T-helper 17 cell (primary cell): ENCODE data around the gene NR6A1. TPM values are rescaled to one million over a fixed set of nuclear protein-coding genes. Genes with fewer than 3 reads are reported as not detected.

Experiments used
- ATAC-seq: fragments of 150-1000 bp; cut with Tn5 transposase; 2 replicates; pipeline ENCODE4 v1.10.0; 2021; ENCODE audit warnings: mild to moderate bottlenecking, moderate library complexity
- DNase-seq, 3 donors: peaks; one replicate each; pipeline versions ENCODE4 v3.0.0 to v3.0.0-alpha.2; 2020 to 2021
- H3K9me3 ChIP-seq: one replicate; pipeline ENCODE4 v1.7.0; 2013; ENCODE audit warnings: low read length, mild to moderate bottlenecking; ENCODE audit not compliant: control insufficient read depth, poor library complexity, severe bottlenecking
- H3K27ac Mint-ChIP-seq: one replicate; pipeline ENCODE4 v1.8.0; 2022; ENCODE audit warnings: mild to moderate bottlenecking, moderate library complexity, mixed read lengths
- H3K27me3 Mint-ChIP-seq: one replicate; pipeline ENCODE4 v1.8.0; 2022; ENCODE audit warnings: mixed read lengths
- H3K36me3 Mint-ChIP-seq: one replicate; pipeline ENCODE4 v1.8.0; 2022; ENCODE audit warnings: low read depth, mixed read lengths
- H3K4me1 Mint-ChIP-seq: one replicate; pipeline ENCODE4 v1.8.0; 2022; ENCODE audit warnings: mild to moderate bottlenecking, mixed read lengths
- H3K4me3 Mint-ChIP-seq: one replicate; pipeline ENCODE4 v1.8.0; 2022; ENCODE audit warnings: mild to moderate bottlenecking, moderate library complexity, mixed read lengths
- total RNA-seq, 4 donors: library from RNA in 2 of 4; stranded (reverse) in 2 of 4; gene quantifications; one replicate each; pipeline ENCODE4 v1.2.3 and lab custom pipeline; 2022 to 2026

Gene NR6A1
- total RNA-seq, 2 donors from 2014 or later, result 0.08 to 0.22 TPM

DNA sequence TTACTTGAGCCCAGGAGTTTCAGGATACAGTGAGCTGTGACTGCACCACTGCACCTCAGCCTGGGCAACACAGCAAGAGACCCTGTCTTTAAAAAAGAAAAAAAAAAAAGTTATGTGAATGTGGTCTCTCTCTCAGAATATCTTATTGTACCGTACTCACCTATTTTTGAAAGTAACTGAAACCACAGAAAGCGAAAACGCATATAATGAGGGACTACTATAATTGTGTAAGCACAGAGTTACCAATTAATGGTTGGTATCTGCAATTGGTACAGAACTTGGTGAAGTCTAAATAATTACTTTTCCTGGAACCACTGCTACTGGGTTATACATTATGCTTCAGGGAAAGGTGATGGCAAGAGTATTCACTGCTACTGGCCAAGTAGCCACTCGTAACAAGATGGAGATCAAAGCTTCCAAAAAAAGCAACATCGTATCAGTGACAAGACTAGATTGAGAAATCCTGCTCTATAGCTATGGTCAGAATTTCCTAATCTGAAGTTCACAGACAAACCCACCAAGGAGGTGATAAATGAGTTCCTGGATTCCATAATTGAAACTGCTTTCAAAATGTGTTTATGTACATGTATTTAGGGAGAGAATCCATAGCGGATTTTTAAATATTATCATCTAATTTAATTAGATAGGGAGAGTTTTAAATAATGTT, 82.7 kb downstream of the NR6A1 start:
- Mint-ChIP-seq H3K4me3 (no peak overlapping the region), H3K4me1 (no peaks in the 10 kb centered on the region)
- no peaks in the 10 kb centered on the region for H3K9me3 ChIP-seq

DNA sequence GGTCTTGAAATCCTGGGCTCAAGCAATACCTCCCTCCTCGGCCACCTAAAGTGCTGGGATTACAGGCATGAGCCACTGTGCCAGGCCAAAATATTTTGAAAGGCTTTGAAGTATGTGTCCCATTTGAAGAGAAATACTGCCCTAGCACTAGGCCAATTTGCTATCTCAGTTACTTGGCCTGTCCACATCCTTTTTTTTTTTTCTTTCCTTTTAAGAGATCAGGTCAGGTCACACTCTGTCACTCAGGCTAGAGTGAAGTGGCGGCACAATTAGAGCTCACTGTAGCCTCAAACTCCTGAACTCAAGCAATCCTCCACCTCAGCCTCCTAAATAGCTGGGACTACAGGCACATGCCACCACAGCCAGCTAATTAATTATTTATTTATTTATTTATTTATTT, 84.2 kb downstream of the NR6A1 start:
- Mint-ChIP-seq H3K27me3 (peaks cover 48% of the 10 kb centered on the region), H3K27ac (no peak overlapping the region), H3K36me3 (no peaks in the 10 kb centered on the region), H3K4me3 (no peak overlapping the region), H3K4me1 (no peaks in the 10 kb centered on the region)
- no peak for DNase-seq
- no peak for ATAC-seq
- no peaks in the 10 kb centered on the region for H3K9me3 ChIP-seq

More for the DNA sequence above, 82.7 kb downstream of the NR6A1 start:
- DNase-seq (no peak), ATAC-seq (no peak)
- H3K36me3 Mint-ChIP-seq, result no peaks in the 10 kb centered on the region
- no peak overlapping the region for H3K27ac Mint-ChIP-seq
- peaks cover 48% of the 10 kb centered on the region for H3K27me3 Mint-ChIP-seq

DNA sequence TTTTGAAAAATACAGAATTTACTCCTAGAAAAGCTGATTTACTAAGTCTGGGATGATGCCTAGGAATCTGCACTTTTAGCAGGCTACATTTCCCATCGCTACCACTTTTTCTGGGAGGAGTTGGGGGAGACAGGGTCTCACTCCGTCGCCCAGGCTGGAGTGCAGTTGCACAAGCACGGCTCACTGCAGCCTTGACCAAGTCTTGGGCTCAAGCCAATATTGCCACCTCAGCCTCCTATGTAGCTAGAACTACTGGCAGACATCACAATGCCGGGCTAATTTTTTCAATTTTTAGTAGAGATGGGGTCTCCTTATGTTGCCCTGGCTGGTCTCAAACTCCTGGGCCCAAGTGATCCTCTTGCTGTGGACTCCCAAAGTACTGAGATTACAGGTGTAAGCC, 85.9 kb downstream of the NR6A1 start:
- DNase-seq (no peak), ATAC-seq (no peak)
- no peaks in the 10 kb centered on the region for H3K4me1 Mint-ChIP-seq
- peaks cover 47% of the 10 kb centered on the region for H3K27me3 Mint-ChIP-seq
- no peaks in the 10 kb centered on the region for H3K36me3 Mint-ChIP-seq
- H3K4me3 Mint-ChIP-seq, result no peak overlapping the region
- H3K9me3 ChIP-seq, result no peaks in the 10 kb centered on the region
- no peak overlapping the region for H3K27ac Mint-ChIP-seq

DNA sequence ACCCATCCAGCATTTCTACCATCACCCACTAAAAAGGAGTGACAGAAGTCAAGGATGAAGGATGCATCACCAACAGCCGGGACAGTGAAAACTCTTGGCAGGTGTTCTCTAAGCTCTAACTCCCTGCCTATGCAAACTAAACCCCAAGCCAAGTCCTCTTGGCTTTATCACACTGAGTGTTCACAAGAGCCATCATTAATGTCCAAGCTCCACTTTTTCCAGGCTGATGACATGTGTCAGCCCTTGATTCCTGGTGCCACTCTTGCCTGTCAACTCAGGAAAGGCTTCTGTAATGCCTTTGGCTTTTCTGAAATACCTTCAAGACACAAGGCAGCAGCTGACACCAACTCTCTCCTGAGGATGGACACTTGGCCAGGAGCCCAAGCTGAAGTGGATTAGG, 86.9 kb downstream of the NR6A1 start:
- no peak overlapping the region for H3K27ac Mint-ChIP-seq
- H3K4me3 Mint-ChIP-seq, result no peak overlapping the region
- no peaks in the 10 kb centered on the region for H3K36me3 Mint-ChIP-seq
- H3K4me1 Mint-ChIP-seq, result no peaks in the 10 kb centered on the region
- peaks cover 45% of the 10 kb centered on the region for H3K27me3 Mint-ChIP-seq
- no peaks in the 10 kb centered on the region for H3K9me3 ChIP-seq
- ATAC-seq (no peak), DNase-seq (no peak)

DNA sequence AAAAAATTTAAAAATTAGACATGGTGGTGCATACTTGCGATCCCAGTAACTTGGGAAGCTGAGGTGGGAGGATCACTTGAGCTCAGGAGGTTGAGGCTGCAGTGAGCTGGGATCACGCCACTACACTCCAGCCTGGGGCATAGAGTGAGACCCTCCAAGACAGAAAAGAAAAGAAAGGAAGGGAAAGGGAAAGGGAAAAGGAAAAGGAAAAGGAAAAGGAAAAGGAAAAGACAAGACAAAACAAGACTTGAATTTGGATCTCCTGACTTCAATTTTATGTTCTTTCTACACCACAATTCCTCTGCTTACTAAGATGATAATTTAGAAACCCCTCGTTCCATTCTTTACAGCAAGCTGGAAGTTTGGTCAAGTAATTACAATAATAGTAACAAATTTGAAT, 88.1 kb downstream of the NR6A1 start:
- no peak overlapping the region for H3K4me3 Mint-ChIP-seq
- no peak overlapping the region for H3K27ac Mint-ChIP-seq
- peaks cover 50% of the 10 kb centered on the region for H3K27me3 Mint-ChIP-seq
- H3K9me3 ChIP-seq, result no peaks in the 10 kb centered on the region
- H3K4me1 Mint-ChIP-seq, result no peaks in the 10 kb centered on the region
- H3K36me3 Mint-ChIP-seq, result no peaks in the 10 kb centered on the region
- ATAC-seq (no peak), DNase-seq (no peak)

DNA sequence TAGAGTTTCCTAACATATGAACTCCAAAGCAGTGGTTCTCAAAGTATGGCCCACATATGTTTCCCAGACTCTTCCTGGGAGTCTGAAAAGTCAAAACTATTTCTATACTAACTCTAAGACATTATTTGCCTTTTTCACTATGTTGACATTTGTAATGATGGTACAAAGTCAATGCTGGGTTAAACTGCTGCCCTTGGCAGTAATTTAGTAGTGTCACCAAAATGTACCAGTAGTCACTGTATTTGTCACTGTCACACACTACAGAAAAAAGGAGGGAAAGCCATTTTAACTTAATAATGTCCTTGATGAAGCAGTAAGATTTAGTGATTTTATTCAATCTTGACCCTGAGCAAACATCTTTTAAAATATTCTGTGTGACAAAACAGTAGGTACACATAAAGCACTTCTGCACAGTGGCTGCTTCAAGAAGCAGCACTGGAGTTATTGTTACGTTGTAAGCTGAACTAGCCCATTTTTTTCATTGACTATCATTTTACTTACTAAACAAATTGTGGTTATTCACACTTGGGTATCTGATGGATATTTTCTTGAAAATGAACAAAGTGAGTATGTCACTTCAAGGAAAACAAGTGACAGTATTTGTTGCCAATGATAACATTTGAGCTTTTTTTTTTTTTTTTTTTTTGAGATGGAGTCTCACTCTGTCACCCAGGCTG, 90.3 kb downstream of the NR6A1 start:
- H3K36me3 Mint-ChIP-seq, result no peaks in the 10 kb centered on the region
- no peaks in the 10 kb centered on the region for H3K9me3 ChIP-seq
- no peak for DNase-seq
- no peak overlapping the region for H3K27ac Mint-ChIP-seq
- ATAC-seq, result no peak
- no peak overlapping the region for H3K4me3 Mint-ChIP-seq
- no peaks in the 10 kb centered on the region for H3K4me1 Mint-ChIP-seq
- H3K27me3 Mint-ChIP-seq, result peaks cover 63% of the 10 kb centered on the region

DNA sequence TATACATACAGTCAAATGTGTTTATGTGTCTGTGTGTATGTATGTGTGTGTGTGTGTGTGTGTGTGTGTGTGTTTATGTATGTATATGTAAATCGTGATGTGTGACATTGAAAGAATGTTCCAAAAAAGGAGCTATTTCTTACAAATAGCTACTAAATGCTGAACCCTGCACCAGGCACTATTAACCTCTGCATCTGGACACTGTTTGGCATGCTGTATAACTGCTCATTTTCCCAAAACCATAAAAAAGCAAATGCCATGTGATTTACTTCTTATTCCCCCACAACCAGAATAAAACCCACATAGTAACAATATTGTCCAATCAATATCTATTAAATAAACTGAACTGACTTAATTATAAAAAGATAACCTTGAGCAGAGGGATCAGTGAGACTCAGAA, 91.1 kb downstream of the NR6A1 start:
- Mint-ChIP-seq H3K36me3 (no peaks in the 10 kb centered on the region), H3K27me3 (peaks cover 61% of the 10 kb centered on the region), H3K4me3 (no peak overlapping the region), H3K4me1 (no peaks in the 10 kb centered on the region), H3K27ac (no peak overlapping the region)
- no peak for ATAC-seq
- H3K9me3 ChIP-seq, result no peaks in the 10 kb centered on the region
- DNase-seq, result no peak

DNA sequence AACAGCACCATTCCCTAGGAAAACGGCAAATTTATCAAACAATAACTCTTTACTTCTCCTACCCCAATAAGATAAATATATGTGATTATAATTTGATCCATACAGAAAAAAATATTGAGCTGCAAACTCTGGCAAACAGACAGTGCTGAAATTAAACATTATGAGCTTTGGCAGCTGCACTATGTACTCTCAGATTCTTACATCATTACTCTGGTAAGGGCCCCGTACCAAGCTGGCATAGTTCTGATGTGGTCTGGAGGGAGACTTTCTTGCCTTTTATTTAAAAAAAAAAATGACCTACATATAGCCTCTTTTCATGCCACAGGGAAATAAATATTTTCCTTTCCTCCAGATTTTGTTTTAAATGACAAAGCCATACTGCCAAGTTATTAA, 95.0 kb downstream of the NR6A1 start:
- H3K4me3 Mint-ChIP-seq, result no peak overlapping the region
- H3K27me3 Mint-ChIP-seq, result peaks cover 46% of the 10 kb centered on the region
- ATAC-seq (no peak), DNase-seq (no peak)
- no peaks in the 10 kb centered on the region for H3K9me3 ChIP-seq
- no peak overlapping the region for H3K27ac Mint-ChIP-seq
- peaks cover 3% of the 10 kb centered on the region for H3K4me1 Mint-ChIP-seq
- no peaks in the 10 kb centered on the region for H3K36me3 Mint-ChIP-seq

DNA sequence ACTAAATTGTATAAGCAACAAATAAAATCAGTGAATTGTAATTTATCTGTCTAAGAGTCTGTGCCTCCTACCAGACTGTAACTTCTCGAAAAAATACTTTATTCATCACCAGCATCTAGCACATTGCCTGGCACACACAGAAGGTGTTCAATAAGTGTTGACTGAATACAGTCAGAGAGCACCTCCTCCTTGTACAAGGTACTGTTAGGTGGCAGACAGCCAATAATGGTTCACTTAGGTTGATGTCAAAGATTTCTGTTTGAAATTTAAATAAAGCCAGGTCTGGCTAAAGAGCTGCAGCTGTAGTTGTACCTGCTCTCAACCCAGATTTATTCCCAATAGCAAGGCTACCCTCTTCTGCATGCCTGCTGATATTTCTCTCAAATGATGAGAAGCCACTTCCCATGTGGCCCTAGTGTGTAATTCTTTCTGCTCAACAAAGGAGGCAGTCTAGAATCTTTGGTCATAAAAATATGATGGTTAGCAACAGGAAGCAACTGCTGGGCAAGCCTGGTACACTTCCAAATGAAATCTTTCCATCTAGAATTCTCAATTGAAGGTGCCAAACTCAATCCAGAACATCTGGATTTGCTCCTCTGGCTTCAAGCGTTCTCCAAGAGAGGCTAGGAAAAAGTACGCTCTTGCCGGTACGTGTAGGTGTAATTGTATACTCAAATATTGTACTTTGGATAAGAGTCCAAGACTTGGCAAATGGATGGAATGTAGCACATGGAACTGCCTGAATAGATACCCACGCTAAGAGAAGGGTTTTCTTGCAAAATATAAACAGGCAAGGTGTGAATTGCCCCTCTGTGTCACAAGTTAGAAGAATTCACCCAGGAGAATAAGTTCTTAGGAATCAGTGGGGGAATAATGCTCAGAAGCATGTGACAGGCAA, 95.6 kb downstream of the NR6A1 start:
- Mint-ChIP-seq H3K27ac (no peak overlapping the region), H3K36me3 (no peaks in the 10 kb centered on the region), H3K4me1 (peaks cover 4% of the 10 kb centered on the region), H3K4me3 (no peak overlapping the region), H3K27me3 (peaks cover 43% of the 10 kb centered on the region)
- H3K9me3 ChIP-seq, result no peaks in the 10 kb centered on the region
- DNase-seq (no peak), ATAC-seq (no peak)

DNA sequence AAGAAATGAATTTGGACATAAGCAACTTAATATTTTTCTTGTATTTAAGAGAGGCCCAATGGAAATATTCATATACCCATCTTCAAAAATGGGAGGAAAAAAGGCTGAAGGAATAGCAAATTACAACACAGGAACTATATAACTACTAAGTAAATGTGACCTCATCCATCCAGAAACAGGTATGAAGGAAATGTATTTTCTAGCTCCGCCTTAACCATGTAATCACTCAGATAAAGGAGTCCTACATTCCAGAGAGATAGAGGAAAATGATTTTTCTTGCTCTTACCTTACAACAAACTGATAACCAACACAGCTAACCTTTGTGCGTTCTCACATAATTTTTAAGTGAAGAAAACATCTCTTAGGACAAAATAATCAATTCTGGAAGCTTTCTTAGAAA, 96.5 kb downstream of the NR6A1 start:
- Mint-ChIP-seq H3K4me1 (peaks cover 5% of the 10 kb centered on the region), H3K4me3 (no peak overlapping the region), H3K27ac (no peak overlapping the region), H3K36me3 (no peaks in the 10 kb centered on the region), H3K27me3 (peaks cover 37% of the 10 kb centered on the region)
- no peaks in the 10 kb centered on the region for H3K9me3 ChIP-seq
- ATAC-seq (no peak), DNase-seq (no peak)

DNA sequence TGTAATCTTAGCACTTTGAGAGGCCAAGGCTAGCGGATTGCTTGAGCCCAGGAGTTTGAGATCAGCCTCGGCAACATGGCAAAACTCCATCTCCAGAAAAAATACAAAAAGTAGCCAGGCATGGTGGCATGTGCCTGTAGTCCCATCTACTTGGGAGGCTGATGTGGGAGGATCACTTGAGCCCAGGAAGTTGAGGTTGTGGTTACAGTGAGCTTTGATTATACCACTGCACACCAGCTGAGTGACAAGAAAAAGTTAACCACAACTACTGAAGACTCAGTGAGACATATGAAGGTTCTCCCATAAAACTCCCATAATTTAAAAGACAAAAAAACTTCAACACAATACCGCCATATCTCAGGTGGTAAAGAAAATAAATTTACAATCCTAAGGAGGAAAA, 98.0 kb downstream of the NR6A1 start:
- Mint-ChIP-seq H3K4me3 (no peak overlapping the region), H3K27ac (no peak overlapping the region), H3K36me3 (no peaks in the 10 kb centered on the region), H3K27me3 (peaks cover 28% of the 10 kb centered on the region), H3K4me1 (peaks cover 5% of the 10 kb centered on the region)
- H3K9me3 ChIP-seq, result no peaks in the 10 kb centered on the region
- DNase-seq (no peak), ATAC-seq (no peak)

DNA sequence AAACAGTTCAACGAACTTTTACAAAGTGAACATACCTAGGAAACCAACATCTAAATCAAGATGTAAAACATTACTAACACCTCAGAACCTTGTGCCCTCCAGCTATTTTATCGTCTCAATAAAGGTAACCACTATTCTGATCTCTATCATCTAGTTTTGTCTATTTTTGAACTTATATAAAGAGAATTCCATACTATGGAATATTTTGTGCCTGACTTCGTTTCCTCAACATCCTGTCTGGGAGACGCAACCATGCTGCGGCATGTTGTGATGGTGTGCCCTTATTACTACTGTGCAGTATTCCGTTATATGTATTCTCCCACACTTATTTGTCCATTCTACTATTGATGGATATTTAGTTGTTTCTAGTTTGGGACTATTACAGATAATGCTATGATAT, 99.2 kb downstream of the NR6A1 start:
- no peaks in the 10 kb centered on the region for H3K36me3 Mint-ChIP-seq
- H3K4me3 Mint-ChIP-seq, result no peak overlapping the region
- peaks cover 16% of the 10 kb centered on the region for H3K27me3 Mint-ChIP-seq
- H3K27ac Mint-ChIP-seq, result no peak overlapping the region
- H3K4me1 Mint-ChIP-seq, result peaks cover 5% of the 10 kb centered on the region
- no peak for ATAC-seq
- no peak for DNase-seq
- H3K9me3 ChIP-seq, result no peaks in the 10 kb centered on the region

DNA sequence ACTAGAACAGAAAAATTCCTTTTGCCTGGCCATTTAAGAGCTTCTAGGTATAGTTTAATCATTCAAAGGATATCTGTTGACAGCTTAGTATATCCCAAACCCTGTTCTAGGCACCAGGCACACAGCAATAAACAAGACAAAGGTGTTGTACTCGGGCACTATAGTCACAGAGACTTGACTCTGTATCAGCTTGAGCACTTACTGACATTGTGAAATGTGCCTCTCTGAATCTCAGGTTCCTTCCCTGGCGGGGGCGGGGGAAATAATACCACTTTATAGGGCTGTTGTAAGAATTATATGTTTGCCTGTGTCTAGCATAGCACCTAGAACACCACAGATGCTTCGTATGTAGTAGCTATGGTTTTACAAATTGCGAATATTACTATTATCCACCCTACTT, 104.5 kb downstream of the NR6A1 start:
- DNase-seq (no peak), ATAC-seq (no peak)
- H3K27me3 Mint-ChIP-seq, result peaks cover 14% of the 10 kb centered on the region
- no peak overlapping the region for H3K27ac Mint-ChIP-seq
- peaks cover 3% of the 10 kb centered on the region for H3K4me1 Mint-ChIP-seq
- H3K36me3 Mint-ChIP-seq, result no peaks in the 10 kb centered on the region
- no peak overlapping the region for H3K4me3 Mint-ChIP-seq
- no peaks in the 10 kb centered on the region for H3K9me3 ChIP-seq
